Measurements from ENCODE around the gene FAM229A. TPM values are rescaled to one million over a fixed set of nuclear protein-coding genes. Genes with fewer than 3 reads are reported as not detected.
"Not testable (repeated sequence)": the region's sequence is repeated elsewhere in the genome, so short reads cannot be mapped to it uniquely, and the experiment has no call there.

Gene FAM229A
- total RNA-seq, 1 donor = 1.7 TPM

GRCh38 chr1:32363713-32364112 lies 1.4 kb upstream of the FAM229A start:
- H3K4me3 ChIP-seq (ENCODE audit: low read depth, low read length) = no peak overlapping the region
- no peak for DNase-seq (ENCODE audit: low read depth)
- no peak for TF ChIP-seq CTCF (IDR thresholded peaks at IDR 0.05; ENCODE audit: insufficient read depth, low read length)

GRCh38 chr1:32361674-32362473 lies 411 bp downstream of the FAM229A start:
- peak overlapping the region; percentile 37 for H3K4me3 ChIP-seq (ENCODE audit: low read depth, low read length)
- peak; percentile 25 for TF ChIP-seq CTCF (IDR thresholded peaks at IDR 0.05; ENCODE audit: insufficient read depth, low read length)
- peak; percentile 25 for DNase-seq (ENCODE audit: low read depth)

- TF ChIP-seq CTCF (IDR thresholded peaks at IDR 0.05; ENCODE audit: insufficient read depth, low read length) = no peak
- DNase-seq (ENCODE audit: low read depth) = no peak
- no peak overlapping the region for H3K4me3 ChIP-seq (ENCODE audit: low read depth, low read length)
Observed at GRCh38 chr1:32361308-32361673, 994 bp downstream of the FAM229A start.

- DNase-seq (ENCODE audit: low read depth) = no peak
- no peak overlapping the region for H3K4me3 ChIP-seq (ENCODE audit: low read depth, low read length)
- TF ChIP-seq CTCF (IDR thresholded peaks at IDR 0.05; ENCODE audit: insufficient read depth, low read length) = no peak
Observed at GRCh38 chr1:32358435-32358834, 3.9 kb downstream of the FAM229A start.

- TF ChIP-seq CTCF (IDR thresholded peaks at IDR 0.05; ENCODE audit: insufficient read depth, low read length) = no peak
- DNase-seq (ENCODE audit: low read depth) = no peak
- no peak overlapping the region for H3K4me3 ChIP-seq (ENCODE audit: low read depth, low read length)
Observed at GRCh38 chr1:32357614-32358013, 4.7 kb downstream of the FAM229A start.

- H3K4me3 ChIP-seq (ENCODE audit: low read depth, low read length) = no peak overlapping the region
- DNase-seq (ENCODE audit: low read depth) = no peak
- TF ChIP-seq CTCF (IDR thresholded peaks at IDR 0.05; ENCODE audit: insufficient read depth, low read length) = no peak
Observed at GRCh38 chr1:32356478-32356877, 5.8 kb downstream of the FAM229A start.

- DNase-seq (ENCODE audit: low read depth); H3K4me3 ChIP-seq (ENCODE audit: low read depth, low read length): not testable (repeated sequence)
Observed at GRCh38 chr1:32355778-32356177, 6.5 kb downstream of the FAM229A start.

All from fibroblast of the aortic adventitia (primary cell).